GM23248 (cell line): ENCODE measurements around the gene BCR.

Experiments used
- EZH2 ChIP-seq: fragments of 200-600 bp; sonication (generic); IDR thresholded peaks from 2 replicates; pipeline ENCODE4 v1.6.1; 2018; ENCODE audit warnings: antibody characterized with exemption, mild to moderate bottlenecking; ENCODE audit not compliant: insufficient read depth, poor library complexity, severe bottlenecking
- EZH2phosphoT487 ChIP-seq: fragments of 200-600 bp; sonication (generic); IDR thresholded peaks from 2 replicates; pipeline ENCODE4 v1.6.1; 2018; ENCODE audit warnings: antibody characterized with exemption, moderate library complexity, mild to moderate bottlenecking, low read depth; ENCODE audit not compliant: insufficient read depth

DNA sequence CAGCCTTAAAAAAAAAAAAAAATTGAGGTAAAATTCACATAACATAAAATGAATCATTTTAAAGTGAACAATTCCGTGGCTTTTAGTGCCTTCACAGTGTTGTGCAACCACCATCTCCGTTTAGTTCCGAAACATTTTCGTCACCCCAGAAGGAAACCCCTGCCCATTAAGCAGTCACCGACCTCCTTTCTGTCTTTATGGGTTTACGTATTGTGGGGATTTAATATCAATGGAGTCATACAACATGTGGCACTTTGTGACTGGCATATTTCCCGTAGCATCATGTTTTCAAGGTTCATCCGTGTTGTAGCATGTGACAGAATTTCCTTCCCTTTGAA is 65.5 kb downstream of the BCR start:
- TF ChIP-seq EZH2 (no peak), EZH2phosphoT487 (no peak)
